Neural progenitor cell (in vitro differentiated cells): ENCODE results near the gene FARP1.

Experiments used
- CTCF ChIP-seq: fragments of 200-600 bp; sonication (generic); IDR thresholded peaks from 2 replicates; pipeline ENCODE4 v1.5.1; 2017; ENCODE audit warnings: antibody characterized with exemption, mild to moderate bottlenecking
- EZH2 ChIP-seq: fragments of 200-600 bp; sonication (generic); IDR thresholded peaks from 2 replicates; pipeline ENCODE4 v1.6.1; 2017; ENCODE audit warnings: antibody characterized with exemption, mild to moderate bottlenecking, moderate library complexity

GRCh38 chr13:98241976-98242375 is 99.1 kb downstream of the FARP1 start:
- TF ChIP-seq CTCF (no peak), EZH2 (no peak)
